DND-41 (cell line): ENCODE results near the gene ADD2.

Source experiments
- ATAC-seq: fragments of 200-7000 bp; cut with Tn5 transposase; 3 replicates; pipeline ENCODE4 v1.9.1; 2021; ENCODE audit warnings: low read depth; ENCODE audit not compliant: insufficient read depth
- DNase-seq: peaks from one replicate; pipeline ENCODE4 v3.0.0-alpha.2; 2020
- H2AFZ ChIP-seq: 2 replicates; pipeline ENCODE4 v1.6.0; 2012; ENCODE audit warnings: low read depth, low read length
- H3K27ac ChIP-seq: 2 replicates; pipeline ENCODE4 v1.5.1; 2012; ENCODE audit warnings: low read length, inconsistent platforms
- H3K27me3 ChIP-seq: fragments of 200-600 bp; sonication (generic); 2 replicates; pipeline ENCODE4 v1.6.0; 2012; ENCODE audit warnings: low read length, mild to moderate bottlenecking, inconsistent platforms; ENCODE audit not compliant: insufficient read depth, poor library complexity
- H3K36me3 ChIP-seq: 2 replicates; pipeline ENCODE4 v1.5.1; 2012; ENCODE audit warnings: low read length, inconsistent platforms; ENCODE audit not compliant: insufficient read depth
- H3K4me1 ChIP-seq: 2 replicates; pipeline ENCODE4 v1.5.1; 2012; ENCODE audit warnings: mild to moderate bottlenecking, low read length; ENCODE audit not compliant: insufficient read depth
- H3K4me2 ChIP-seq: 2 replicates; pipeline ENCODE4 v1.6.0; 2012; ENCODE audit warnings: mild to moderate bottlenecking, moderate library complexity, low read length, inconsistent platforms; ENCODE audit not compliant: insufficient read depth
- H3K4me3 ChIP-seq, 2 experiments: fragments of 200-600 bp in 1 of 2; shearing (Covaris generic) in 1 of 2; 2 replicates each; pipeline ENCODE4 v1.5.1; 2012 to 2016; ENCODE audit warnings: inconsistent platforms in 2 of 2, low read length in 2 of 2, mild to moderate bottlenecking in 2 of 2, low read depth in 1 of 2, moderate library complexity in 1 of 2
- H3K79me2 ChIP-seq: 2 replicates; pipeline ENCODE4 v1.6.0; 2012; ENCODE audit warnings: low read length, inconsistent platforms; ENCODE audit not compliant: insufficient read depth
- H3K9ac ChIP-seq: 2 replicates; pipeline ENCODE4 v1.6.0; 2012; ENCODE audit warnings: low read depth, mild to moderate bottlenecking, inconsistent platforms, low read length, moderate library complexity
- H3K9me3 ChIP-seq: 2 replicates; pipeline ENCODE4 v1.5.1; 2012; ENCODE audit warnings: low read length, moderate library complexity, mild to moderate bottlenecking, inconsistent platforms; ENCODE audit not compliant: insufficient read depth, severe bottlenecking
- H4K20me1 ChIP-seq: 2 replicates; pipeline ENCODE4 v1.6.0; 2012; ENCODE audit warnings: low read length; ENCODE audit not compliant: insufficient read depth
- EZH2 ChIP-seq: IDR thresholded peaks from 3 replicates; pipeline ENCODE4 v1.6.1; 2012; ENCODE audit warnings: borderline replicate concordance, low read depth, mild to moderate bottlenecking, moderate library complexity, low read length, inconsistent platforms; ENCODE audit not compliant: severe bottlenecking
- TF ChIP-seq, protein P1 (sequence below): IDR thresholded peaks from 2 replicates; pipeline ENCODE4 v1.5.1; 2012; ENCODE audit warnings: borderline replicate concordance, low read length, moderate library complexity, mild to moderate bottlenecking; ENCODE audit not compliant: poor library complexity, severe bottlenecking; ENCODE audit errors: extremely low read depth

Gene ADD2

DNA sequence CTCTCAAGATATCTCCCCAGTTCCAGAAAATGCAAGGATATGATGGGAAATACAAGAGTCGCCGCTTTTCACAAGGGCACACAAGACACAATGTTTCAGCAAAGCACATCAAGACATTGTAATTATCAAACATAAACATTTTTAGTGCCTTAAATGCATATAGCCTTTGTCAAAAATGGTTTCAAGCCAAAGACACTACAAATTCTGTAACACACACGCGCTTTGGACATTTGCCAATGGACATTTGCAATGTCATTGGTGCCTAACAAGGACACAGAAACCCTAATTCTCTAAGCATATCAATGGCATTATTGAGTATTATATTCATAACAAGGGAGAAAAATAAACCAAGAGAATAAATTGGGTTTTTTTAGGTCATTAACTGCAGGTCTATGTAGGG, 16.1 kb downstream of the ADD2 start:
- ATAC-seq: no peak
- Histone ChIP-seq H2AFZ (no peak overlapping the region), H3K4me1 (no peaks in the 10 kb centered on the region), H3K27ac (no peak overlapping the region), H3K79me2 (no peaks in the 10 kb centered on the region), H3K4me3 (no peak overlapping the region), H3K36me3 (no peaks in the 10 kb centered on the region), H3K4me2 (no peak overlapping the region), H3K9me3 (no peaks in the 10 kb centered on the region), H3K27me3 (peaks cover 20% of the 10 kb centered on the region), H3K9ac (no peak overlapping the region), H4K20me1 (no peaks in the 10 kb centered on the region)
- TF ChIP-seq, protein P1, sequence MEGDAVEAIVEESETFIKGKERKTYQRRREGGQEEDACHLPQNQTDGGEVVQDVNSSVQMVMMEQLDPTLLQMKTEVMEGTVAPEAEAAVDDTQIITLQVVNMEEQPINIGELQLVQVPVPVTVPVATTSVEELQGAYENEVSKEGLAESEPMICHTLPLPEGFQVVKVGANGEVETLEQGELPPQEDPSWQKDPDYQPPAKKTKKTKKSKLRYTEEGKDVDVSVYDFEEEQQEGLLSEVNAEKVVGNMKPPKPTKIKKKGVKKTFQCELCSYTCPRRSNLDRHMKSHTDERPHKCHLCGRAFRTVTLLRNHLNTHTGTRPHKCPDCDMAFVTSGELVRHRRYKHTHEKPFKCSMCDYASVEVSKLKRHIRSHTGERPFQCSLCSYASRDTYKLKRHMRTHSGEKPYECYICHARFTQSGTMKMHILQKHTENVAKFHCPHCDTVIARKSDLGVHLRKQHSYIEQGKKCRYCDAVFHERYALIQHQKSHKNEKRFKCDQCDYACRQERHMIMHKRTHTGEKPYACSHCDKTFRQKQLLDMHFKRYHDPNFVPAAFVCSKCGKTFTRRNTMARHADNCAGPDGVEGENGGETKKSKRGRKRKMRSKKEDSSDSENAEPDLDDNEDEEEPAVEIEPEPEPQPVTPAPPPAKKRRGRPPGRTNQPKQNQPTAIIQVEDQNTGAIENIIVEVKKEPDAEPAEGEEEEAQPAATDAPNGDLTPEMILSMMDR: no peak
- no peak for TF ChIP-seq EZH2
- no peak for DNase-seq

DNA sequence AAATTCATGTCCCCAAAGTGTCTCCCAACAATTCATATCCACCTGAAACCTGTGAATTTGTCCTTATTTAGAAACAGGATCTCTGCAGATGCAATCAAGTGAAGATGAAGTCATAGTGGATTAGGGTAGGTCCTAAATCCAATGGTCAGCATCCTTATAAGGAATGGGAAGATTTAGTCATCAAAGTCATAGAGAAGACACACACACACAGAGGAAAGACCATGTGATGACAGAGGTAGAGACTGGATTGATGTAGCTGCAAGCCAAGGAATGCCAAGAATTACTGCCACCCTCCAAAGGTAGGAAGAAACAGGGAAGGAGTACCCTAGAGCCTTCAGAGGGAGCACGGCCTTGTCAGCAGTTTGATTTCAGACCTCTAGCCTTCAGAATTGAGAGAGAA, 17.7 kb downstream of the ADD2 start:
- no peak overlapping the region for H3K4me3 ChIP-seq
- H3K4me1 ChIP-seq: no peaks in the 10 kb centered on the region
- H3K9me3 ChIP-seq: no peaks in the 10 kb centered on the region
- TF ChIP-seq, protein P1: no peak
- TF ChIP-seq EZH2: no peak
- ATAC-seq (no peak), DNase-seq (no peak)
- H3K4me2 ChIP-seq: no peak overlapping the region
- no peaks in the 10 kb centered on the region for H4K20me1 ChIP-seq
- peaks cover 18% of the 10 kb centered on the region for H3K27me3 ChIP-seq
- no peaks in the 10 kb centered on the region for H3K79me2 ChIP-seq
- H2AFZ ChIP-seq: no peak overlapping the region
- no peak overlapping the region for H3K27ac ChIP-seq
- H3K9ac ChIP-seq: no peak overlapping the region
- H3K36me3 ChIP-seq: no peaks in the 10 kb centered on the region

DNA sequence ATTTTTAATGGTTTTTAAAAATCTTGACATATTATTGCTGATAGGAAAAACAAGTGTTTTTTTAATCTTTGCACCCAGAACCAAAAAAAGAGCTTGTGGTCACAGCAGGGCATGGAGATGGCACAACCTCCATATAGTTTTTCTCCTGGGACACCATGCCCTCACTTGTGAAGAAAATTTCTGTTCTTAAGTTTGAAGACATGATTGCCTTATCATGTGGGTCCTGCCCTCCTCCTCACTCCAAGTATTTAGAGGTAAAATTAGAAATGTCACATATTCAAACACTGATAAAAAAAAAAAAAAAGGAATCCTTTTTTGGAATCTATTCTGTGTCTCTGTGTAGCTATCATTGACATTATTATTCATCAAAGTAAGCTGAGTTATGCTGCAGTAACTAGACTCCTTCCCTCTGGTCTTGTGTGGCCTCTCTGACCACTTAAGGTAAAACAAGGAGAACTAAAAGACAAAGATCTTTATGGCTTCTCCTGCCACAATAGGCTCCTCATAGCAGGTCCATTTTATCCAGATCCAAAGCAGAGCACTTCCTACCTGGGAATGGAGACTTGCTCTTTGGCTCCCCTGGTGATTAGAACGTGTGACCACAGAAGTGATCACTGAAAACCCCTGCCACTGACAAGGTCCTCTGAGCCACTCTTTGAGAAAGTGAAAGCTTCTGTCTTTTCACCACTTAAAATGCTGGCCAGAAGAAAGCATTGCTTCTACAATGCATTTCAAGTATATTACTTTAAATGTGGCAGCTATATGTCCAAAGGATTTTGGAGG, 19.8 kb downstream of the ADD2 start:
- H3K4me2 ChIP-seq: no peak overlapping the region
- TF ChIP-seq, protein P1: no peak
- TF ChIP-seq EZH2: no peak
- no peaks in the 10 kb centered on the region for H3K36me3 ChIP-seq

More for the DNA sequence above, 19.8 kb downstream of the ADD2 start:
- H3K9me3 ChIP-seq: no peaks in the 10 kb centered on the region
- no peak overlapping the region for H3K4me3 ChIP-seq
- DNase-seq (no peak), ATAC-seq (0 out of 3 replicates have a peak, but pooled peaks have one; percentile 31)
- H3K79me2 ChIP-seq: no peaks in the 10 kb centered on the region
- no peak overlapping the region for H3K9ac ChIP-seq
- H3K4me1 ChIP-seq: no peaks in the 10 kb centered on the region
- peaks cover 15% of the 10 kb centered on the region for H3K27me3 ChIP-seq
- H4K20me1 ChIP-seq: no peaks in the 10 kb centered on the region
- H3K27ac ChIP-seq: no peak overlapping the region
- no peak overlapping the region for H2AFZ ChIP-seq
